HuH-7.5 (cell line): ENCODE data around the gene RTL3.
"Not testable (repeated sequence)": the region's sequence is repeated elsewhere in the genome, so short reads cannot be mapped to it uniquely, and the experiment has no call there.

Experiments
- DNase-seq: peaks from one replicate; pipeline ENCODE4 v3.0.0; 2011; ENCODE audit warnings: low spot score

The RTL3 gene

DNA sequence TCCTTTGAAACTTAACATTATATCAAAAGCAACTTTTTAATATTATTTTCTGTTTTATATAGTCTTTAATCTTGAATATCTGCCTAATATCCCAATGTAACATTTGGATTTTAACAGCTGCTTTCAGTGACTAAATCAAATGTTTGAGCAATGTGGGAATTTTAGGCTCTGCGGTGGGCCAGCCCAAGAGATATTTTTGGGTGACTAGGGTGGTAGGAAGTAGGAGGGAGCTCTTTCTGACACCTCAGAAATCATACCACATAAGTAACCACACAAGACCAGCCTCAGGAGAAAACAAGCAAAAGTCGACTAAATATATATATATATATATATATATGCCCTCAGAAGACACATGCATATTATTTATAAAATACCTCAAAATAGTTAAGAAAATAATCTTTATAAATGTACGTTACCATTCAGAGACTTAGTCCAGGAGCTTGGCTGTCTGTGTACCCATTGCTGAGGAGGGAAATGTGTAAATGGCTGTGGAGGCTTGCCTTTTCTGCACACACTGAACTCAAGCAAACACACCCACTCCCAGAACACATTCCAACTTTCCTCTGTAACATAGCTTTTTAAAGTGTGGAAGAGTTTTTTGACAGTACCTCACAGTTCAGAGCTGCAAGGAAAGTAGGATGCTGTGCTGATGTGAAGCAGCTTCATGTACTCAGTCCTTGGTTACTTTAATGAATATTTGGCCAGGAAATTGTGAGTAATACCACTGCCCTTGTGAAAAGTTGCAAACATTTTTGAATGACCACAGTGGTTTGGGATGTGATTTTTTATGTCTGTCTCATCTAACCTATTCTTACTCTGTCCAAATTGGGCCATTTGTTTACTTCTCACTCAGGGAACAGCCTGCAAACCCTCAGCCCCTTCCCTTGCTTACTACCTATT, at the start of gene RTL3:
Gene RTL3, minus strand, starts transcription at position 484 of the 900 bp plus-strand sequence. CDS start 908 bp downstream, outside the sequence.
- DNase-seq: no peak

DNA sequence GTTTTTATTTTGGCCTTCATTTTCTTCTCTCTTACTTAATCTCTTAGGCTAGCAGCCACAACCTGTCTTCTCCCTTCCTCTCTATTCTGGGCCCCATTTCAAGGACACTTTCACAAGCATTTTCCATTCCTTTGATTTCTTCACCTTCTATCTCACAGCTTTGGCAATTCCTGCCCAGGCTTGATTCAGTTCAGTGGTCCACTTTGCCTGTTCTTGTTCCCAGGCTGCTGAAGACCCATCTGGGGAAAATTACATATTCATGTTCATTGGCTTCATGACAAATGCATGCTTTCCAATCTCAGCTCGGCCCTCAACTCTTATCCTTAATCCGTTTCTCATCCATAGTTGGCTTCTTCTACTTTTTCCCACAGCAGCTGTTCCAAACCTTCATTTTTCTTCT, 49.7 kb upstream of the RTL3 start:
- DNase-seq: no peak

DNA sequence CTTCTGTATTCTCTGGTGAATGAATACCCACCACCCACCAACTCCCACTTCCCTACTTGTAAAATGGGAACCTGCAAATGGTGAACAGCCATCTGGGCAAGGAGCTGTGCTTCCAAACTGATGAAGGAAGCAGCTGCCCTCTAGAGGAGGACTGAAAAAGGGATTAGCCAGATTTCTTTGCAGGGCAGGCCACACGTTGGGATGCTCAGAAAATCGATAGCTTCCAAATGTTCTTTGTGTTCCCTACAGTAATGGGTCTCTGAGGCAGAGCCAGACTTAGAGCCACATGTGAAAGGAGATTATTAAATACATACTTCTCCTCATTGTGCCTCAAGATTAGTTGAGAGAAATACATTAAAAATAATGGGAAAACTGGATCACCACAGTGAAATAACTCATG, 49.1 kb upstream of the RTL3 start:
- DNase-seq: no peak

- no peak for DNase-seq
Measured at GRCh38 chrX:78706071-78706470, 46.9 kb upstream of the RTL3 start.

GRCh38 chrX:78693536-78693935, 34.4 kb upstream of the RTL3 start:
- no peak for DNase-seq

- no peak for DNase-seq
Measured at GRCh38 chrX:78693012-78693411, 33.9 kb upstream of the RTL3 start.

- no peak for DNase-seq
Measured at GRCh38 chrX:78687586-78687985, 28.5 kb upstream of the RTL3 start.

GRCh38 chrX:78673246-78673645, 14.1 kb upstream of the RTL3 start:
- no peak for DNase-seq

- no peak for DNase-seq
Measured at GRCh38 chrX:78665342-78665741, 6.2 kb upstream of the RTL3 start.

- no peak for DNase-seq
Measured at GRCh38 chrX:78661836-78662235, 2.7 kb upstream of the RTL3 start.

DNA sequence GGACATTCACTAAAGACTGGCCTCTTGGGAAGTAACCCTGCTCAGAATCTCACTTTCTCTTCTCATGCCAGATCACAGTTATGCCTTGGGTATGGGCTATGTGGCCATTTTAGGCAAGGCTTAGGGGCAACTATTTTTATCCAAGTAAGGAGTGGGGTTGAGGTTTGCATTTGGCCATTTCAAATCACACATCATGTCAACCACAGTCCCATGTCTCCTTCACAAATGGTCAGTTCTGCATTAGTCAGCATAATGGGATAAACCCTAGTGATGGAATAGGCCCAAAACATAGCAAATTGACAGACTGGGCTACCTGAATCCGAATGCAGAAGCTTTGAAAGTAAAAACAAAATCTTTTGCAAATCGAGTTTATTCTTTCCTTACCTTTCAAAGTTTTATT, 827 bp upstream of the RTL3 start:
- DNase-seq: no peak

DNA sequence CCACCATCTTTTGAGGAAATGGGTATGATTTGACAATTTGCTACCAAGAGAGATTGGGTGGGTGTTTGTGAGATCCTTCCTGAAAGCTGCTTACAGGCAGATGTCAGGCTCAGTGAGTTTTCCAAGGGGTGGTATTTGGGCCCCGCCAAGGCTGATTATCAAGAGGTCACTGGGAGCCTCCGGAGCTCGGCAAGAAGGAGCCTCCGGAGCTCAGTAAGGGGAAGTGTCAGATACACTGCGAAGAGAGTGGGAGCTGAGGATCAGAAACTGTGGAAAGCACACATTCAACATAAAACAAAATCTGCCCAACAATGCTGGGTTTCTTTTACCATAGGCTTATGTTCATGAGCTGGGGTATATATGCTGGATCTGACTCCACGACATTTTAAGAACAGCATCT, 714 bp downstream of the RTL3 start:
- DNase-seq: no peak

GRCh38 chrX:78655642-78656041, 3.5 kb downstream of the RTL3 start:
- no peak for DNase-seq

DNA sequence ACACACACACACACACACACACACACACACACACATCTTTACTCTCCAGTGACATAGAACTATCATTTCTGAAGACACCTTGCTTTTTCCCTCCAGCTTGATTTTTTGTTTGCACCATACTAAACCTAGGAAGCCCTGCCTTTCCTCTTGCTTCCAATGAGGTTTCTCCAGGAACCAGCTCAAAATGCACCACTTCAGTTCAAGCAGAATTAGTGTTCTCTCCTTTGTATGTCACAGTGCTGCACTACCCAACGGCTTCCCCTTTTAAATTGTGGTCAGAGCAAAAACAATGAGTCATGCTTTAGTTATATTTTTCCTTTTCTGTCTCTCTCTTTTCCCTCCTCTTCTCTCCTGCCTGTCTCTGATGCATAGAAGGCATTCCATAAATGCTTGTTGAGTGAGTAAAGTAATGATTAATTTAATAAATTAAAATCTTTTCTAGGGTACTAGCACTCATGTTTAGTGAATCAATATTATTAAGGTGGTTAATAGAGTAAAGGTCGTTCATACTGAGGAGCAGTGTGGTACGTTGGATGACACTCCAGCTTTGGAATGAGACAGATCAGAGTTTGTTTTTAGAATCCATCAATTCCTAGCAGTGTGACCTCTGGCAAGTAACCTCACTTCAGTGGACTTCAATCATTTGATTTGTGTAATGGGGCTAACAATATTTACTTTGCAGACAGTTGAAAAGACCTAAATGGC, 5.9 kb downstream of the RTL3 start:
- DNase-seq: no peak

DNA sequence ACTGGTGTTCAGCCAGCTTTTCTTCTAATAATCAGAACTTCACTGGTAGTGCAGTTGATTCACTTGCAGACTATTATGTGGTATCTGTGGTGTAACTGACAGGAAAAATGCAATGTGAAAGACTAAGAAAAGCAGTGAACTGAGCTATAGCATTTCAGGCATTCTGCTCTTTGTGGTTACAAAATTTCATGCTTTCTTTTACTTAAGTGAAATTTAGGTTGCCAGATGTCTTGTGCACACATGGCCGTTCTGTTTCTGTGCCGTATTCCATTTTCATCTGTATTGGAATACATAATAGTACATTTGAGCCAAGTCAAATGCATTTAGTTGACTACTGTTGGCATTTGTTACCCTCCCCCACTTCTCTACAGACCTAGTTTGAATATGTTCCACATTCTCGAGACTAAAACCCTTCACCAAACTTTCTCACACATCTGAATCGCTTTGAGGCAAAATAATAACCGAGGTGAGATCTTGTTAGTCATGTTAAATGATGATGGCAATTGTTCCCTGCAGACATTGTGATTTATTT, 8.2 kb downstream of the RTL3 start:
- no peak for DNase-seq

GRCh38 chrX:78643874-78644273, 15.3 kb downstream of the RTL3 start:
- no peak for DNase-seq

GRCh38 chrX:78643096-78643495, 16.0 kb downstream of the RTL3 start:
- DNase-seq: no peak

GRCh38 chrX:78636096-78636495, 23.0 kb downstream of the RTL3 start:
- DNase-seq: not testable (repeated sequence)

DNA sequence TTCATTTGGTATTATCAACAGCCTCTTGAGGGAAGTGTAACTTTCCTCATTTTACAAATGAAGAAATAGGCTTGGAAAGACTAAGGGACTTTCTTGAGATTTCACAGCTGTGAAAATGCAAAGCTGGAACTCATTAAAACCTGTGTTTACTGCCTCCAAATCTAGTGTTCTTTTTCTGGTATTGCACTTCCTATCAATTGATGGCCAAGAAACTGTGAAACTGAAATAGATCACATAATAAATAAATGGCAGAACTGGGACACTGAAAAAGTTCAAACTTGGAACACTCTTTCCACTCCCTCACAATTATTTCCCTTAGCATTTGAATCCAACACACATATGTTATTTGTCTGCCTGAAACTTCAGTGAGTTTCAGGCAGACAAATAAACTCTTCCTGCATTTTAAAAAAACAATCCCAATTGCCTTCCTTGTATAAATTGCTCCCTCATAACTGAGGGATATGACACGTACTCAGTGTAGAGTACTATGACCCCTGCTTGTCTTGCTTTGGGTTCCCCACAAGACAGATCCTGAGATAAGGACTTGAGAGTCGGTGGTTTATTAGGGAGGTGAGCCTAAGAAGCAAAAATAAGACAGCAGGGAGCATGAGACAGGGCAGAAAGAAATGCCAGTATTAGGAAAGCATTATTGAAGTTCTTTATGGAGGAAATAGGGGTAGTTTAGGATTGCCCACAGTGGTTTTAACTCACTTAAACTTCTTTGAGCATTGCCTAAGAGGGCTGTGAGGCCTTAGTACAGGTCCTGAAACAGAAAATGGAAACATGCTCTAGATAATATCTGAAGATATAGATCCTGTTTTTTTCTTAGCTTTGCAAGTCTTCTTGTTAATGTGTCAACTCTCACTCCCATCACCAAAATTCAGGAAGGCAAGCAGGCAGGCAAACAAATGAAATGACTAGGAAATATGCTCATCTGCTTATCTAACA, 33.9 kb downstream of the RTL3 start:
- DNase-seq: no peak

GRCh38 chrX:78624426-78624825, 34.7 kb downstream of the RTL3 start:
- no peak for DNase-seq

- DNase-seq: no peak
Measured at GRCh38 chrX:78622831-78623230, 36.3 kb downstream of the RTL3 start.

- DNase-seq: no peak
Measured at GRCh38 chrX:78619834-78620233, 39.3 kb downstream of the RTL3 start.
